NCI-H1092 (cell line): ENCODE results near the gene ANXA2.

Source experiments
- DNase-seq: peaks from one replicate; lab custom pipeline; 2025; lab: John Stamatoyannopoulos, UW

ANXA2 gene

DNA sequence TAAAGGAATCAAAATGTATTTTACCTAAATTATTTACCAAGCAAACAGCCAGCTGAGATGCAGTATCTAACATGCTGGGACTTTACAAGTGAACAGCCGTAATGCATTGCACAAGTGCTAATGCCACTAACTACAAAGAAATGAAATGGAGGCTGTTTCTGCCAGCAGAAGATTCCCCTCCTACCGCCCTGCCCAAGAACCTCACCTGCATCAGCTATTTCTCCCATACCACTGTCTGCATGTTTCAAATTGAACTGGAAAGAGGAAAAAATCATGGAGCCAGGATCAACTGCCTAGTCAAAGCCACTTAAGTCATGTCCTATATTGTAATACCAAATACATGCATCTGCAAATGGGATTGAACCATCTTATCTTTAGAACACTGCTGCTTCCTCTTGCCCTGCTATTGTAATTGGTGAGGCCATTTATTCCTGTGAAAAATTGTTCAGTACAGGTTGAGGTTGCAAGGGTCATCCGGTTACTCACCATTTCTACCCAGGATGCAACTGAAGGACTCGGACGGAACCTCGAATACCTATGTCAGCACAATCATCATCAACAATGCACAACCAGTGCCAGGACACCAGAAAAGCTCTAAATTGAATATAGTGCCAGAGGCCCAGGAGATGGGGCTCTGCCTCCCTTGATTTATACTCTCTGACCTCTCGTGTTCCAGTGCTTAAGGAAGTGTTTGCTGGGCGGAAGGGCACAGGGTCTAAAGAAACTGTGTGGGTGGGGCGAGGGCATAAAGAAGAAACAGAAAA lies 27.5 kb downstream of the ANXA2 start:
- no peak for DNase-seq

DNA sequence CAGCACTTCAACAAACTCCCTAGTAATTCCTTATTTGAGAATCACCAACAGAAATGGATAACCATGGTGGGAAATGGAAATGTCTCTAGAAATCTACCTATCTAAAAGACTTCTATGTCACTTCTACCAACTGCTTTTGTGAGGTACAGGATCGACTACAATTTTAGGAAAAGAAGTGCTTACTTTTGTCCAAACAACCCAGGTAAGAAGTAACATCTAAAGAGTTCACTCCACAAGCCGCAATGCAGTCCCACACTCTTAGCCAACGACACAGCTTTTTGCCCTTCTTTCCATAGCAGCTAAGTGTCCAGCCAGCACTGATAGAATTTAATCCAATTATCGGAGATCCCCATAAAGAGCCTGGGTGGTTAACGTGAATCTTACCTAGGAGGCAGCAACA lies 28.1 kb downstream of the ANXA2 start:
- DNase-seq: no peak

DNA sequence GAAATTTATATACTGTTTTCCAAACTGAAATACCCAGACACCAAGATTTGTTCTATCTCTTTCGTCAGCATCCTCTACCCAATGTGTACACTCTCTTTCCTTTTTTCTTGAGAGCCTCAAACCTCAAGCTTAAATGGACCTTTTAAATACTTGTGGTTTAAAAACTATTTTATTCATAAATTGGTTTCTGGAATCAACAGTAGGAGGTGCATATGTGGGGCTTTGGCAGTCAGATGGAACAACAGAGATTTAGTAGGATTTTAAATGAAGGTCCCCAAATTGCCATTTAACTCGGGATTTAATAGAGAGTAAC lies 33.2 kb downstream of the ANXA2 start:
- no peak for DNase-seq

- no peak for DNase-seq
Observed at GRCh38 chr15:60363903-60364611, 33.7 kb downstream of the ANXA2 start.

DNA sequence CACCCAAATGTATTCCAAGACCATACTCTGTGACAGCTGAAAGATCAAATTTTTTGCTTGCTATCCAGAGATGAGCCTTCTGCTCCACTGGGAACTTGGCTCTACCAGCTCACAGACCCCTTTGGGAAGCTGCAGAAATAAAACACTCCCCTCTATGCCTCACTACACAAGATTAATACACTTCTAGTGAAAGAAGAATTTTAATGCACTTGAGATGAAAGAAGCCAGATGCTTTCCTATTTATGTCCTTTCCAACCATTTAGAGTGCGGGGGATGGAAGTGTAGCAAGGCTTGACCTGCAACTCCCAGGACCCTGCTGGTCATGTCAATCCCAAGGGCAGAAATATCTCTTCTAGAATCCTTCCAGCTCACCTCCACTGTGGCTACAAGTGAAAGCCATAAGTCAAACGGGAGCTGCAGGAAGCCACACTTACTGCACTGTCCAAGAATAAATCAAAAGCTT lies 34.7 kb downstream of the ANXA2 start:
- DNase-seq: no peak

- DNase-seq: no peak
Observed at GRCh38 chr15:60362321-60363086, 35.3 kb downstream of the ANXA2 start.

GRCh38 chr15:60359738-60360137 lies 38.0 kb downstream of the ANXA2 start:
- peak; percentile 61 for DNase-seq

DNA sequence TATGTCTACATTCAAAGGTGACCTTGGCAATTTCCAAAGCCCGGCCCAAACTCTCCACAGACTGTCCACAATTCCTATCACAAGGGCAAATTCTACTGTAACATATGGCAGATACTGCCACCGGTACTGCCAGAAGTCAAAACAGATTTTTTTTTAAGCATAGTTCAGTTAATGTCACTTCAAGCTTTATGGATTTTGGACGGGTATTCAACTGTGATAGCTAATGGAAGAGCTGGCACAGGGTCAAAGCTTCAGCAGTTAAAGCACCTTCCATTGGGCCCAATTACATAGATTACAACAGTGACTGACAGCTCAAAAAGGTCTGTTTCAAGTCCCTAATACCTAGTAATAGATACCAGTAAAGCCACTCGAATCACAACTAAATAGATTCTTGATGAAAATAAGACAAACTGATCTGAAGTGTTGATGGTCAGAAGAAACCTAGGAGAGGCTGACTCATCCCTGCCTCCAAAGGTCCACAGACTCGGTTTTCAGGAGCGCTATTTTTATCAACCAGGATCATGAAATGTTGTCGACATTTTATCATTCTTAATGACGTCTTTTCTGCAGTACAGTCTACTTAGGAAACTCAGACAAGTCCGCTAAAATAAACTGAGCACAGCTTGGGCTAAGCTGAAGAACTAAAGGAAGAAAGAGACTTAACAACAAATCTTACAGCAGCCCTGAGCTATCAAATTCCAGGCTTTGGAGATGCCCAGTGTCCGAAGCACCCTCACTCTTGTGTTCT lies 38.7 kb downstream of the ANXA2 start:
- DNase-seq: peak; percentile 90

DNA sequence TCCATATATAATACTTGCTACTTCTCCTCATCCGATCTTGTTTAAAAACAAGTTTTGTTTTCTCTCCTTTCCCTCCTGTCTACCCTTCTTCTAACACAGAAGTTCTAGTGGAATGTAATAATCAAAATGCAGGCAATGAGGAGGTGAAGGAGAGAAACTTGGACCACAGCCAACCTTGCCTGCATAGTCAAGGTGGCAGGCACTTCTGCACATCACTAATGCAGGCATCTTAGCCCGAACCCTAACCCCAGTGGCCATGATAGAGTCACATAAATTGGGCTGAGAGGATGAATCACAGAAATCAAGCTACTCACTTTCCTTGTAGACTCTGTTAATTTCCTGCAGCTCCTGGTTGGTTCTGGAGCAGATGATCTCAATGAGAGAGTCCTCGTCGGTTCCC lies 41.0 kb downstream of the ANXA2 start:
- no peak for DNase-seq

- DNase-seq: no peak
Observed at GRCh38 chr15:60355148-60355857, 42.5 kb downstream of the ANXA2 start.

GRCh38 chr15:60353245-60353920 lies 44.4 kb downstream of the ANXA2 start:
- no peak for DNase-seq

GRCh38 chr15:60352525-60352924 lies 45.3 kb downstream of the ANXA2 start:
- DNase-seq: no peak

DNA sequence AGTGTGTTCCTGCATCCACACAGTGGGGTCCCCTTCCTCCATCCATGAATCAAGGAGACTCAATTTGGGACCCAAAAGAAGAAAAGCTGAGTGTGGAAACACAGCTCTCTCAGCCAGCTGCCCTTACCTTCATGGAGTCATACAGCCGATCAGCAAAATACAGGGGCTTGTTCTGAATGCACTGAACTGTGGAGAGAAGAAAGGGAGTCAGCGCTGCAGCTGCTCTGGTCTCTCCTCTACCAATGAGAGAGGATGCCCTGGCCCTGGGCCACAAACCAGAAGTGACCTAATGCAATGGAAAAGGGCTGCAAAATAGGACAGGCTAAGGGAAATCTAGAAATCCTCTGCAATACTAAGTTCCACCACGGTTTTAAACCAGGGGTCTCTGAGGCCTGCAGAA lies 46.7 kb downstream of the ANXA2 start:
- peak; percentile 86 for DNase-seq

DNA sequence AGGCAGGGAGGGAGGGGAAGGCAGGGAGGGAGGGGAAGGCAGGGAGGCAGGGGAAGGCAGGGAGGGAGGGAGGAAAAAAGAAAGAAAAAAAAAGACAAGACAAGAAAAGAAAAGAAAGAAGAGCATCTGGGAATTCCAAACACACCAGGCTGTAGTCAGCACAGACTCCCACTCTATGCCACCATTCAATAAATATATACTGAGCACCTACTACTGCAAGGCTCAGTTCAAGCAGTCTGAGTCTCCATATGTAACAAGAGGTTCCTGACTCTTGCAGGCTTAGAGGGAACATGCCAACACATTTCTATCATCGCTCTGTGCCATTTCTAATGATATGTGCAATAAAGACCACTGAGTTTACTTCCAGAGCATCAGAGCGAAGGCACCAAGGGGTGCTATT lies 47.7 kb downstream of the ANXA2 start:
- no peak for DNase-seq

- no peak for DNase-seq
Observed at GRCh38 chr15:60349589-60349988, 48.2 kb downstream of the ANXA2 start.

DNA sequence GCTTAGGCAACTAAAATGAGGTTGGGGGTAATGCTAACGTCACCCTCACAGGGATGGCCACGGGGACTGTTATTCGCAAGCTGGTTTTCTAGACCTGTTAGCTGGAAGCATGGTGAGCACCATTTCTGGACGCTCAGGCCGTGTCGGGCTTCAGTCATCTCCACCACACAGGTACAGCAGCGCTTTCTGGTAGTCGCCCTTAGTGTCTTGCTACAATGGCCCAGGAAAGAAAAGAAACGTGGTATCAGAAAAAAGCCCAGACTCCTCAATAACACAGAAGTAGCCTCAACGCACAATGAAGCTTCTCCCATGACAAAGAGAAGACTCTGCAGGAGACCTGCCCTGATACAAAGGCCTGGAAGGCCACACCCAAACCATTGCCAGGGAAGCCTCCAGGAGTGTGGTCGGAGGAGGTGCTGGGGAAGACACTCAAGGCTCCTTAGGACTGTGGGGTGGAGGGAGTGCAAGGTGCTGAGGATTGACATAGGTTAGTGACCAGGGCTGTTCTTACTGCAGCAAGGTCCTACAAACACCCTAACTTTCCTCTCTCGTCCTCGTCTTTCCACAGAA lies 50.2 kb downstream of the ANXA2 start:
- no peak for DNase-seq

DNA sequence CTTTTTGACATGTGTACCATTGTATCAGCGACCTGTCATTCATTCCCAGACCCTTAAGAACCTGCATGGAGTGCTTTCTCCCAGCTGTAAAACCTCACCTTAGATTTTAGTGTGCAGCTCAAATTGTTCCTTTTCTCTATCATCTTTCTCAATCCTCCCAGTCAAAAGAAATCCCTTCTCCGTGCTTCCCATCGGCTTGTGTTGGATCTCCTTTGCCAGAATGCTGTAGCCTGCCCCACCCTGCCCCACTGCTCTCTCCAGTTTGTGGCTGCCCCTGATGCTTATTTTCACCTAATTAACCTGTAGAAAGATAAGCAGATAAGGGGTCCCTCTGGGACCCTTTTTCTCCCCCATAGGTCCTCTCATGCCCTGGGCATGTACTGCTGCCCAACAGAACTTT lies 51.1 kb downstream of the ANXA2 start:
- no peak for DNase-seq

- no peak for DNase-seq
Observed at GRCh38 chr15:60346077-60346476, 51.7 kb downstream of the ANXA2 start.

- DNase-seq: no peak
Observed at GRCh38 chr15:60345598-60345997, 52.2 kb downstream of the ANXA2 start.

DNA sequence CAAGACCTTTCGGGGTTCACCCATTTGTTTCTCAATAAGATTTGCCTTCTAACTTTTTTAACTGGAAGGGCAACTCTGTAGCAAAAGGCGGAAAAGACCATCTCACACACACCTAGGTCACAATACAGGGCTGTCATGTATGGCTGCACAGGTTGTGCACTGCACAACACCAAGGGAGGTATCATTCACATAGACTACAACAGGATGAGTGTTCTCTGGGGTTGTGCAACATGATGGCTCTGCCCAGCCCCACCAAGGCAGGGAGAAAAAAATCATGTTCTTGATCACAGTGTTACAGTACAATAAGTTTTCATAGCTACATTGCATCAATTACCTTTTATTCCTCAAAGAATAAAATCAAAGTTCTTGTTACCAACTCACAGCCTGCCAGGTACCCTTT lies 52.8 kb downstream of the ANXA2 start:
- no peak for DNase-seq

- DNase-seq: no peak
Observed at GRCh38 chr15:60344461-60344860, 53.3 kb downstream of the ANXA2 start.
